ENCODE measurements around the gene ATOSA. TPM values are rescaled to one million over a fixed set of nuclear protein-coding genes. Genes with fewer than 3 reads are reported as not detected.

ATOSA gene
- total RNA-seq, 4 donors from 2014 or later = 32.6 to 105 (median 64.3) TPM

GRCh38 chr15:52672661-52673060 lies 6.5 kb downstream of the ATOSA start:
- TF ChIP-seq EP300 (IDR thresholded peaks at IDR 0.05) (no peak), POLR2AphosphoS5 (IDR thresholded peaks at IDR 0.05) (no peak), POLR2A (IDR thresholded peaks at IDR 0.05) (no peak), CTCF (IDR thresholded peaks at IDR 0.05) (no peak)
- peaks cover 0 to 82% of the 10 kb centered on the region in 2 donors for H3K36me3 ChIP-seq

GRCh38 chr15:52670087-52670486 lies 9.1 kb downstream of the ATOSA start:
- WGBS, 2 donors (ENCODE audit: low coverage in 1 of 2) = 71 to 81% methylated on average over 4 to 5 of the region's 5 CpGs
- H3K36me3 ChIP-seq = peaks cover 4 to 95% of the 10 kb centered on the region in 2 donors
- no peak for ATAC-seq

More at GRCh38 chr15:52672661-52673060, 6.5 kb downstream of the ATOSA start:
- ATAC-seq = no peak
- Histone ChIP-seq H3K4me1 (peaks cover 5 to 90% (median 12%) of the 10 kb centered on the region in 3 donors), H3K27me3 (no peaks in the 10 kb centered on the region), H3K27ac (no peak overlapping the region), H3K4me3 (no peak overlapping the region), H3K9me3 (no peaks in the 10 kb centered on the region)
- WGBS, 2 donors (ENCODE audit: low coverage in 1 of 2) = 90% methylated on average over 1 of the region's 1 CpG; no CpG with 5 or more reads in 1 of the 2 donors

GRCh38 chr15:52668133-52668532 lies 11.1 kb downstream of the ATOSA start:
- Histone ChIP-seq H3K4me3 (no peak overlapping the region), H3K36me3 (peaks cover 4 to 96% of the 10 kb centered on the region in 2 donors), H3K27me3 (no peaks in the 10 kb centered on the region), H3K27ac (no peak overlapping the region), H3K4me1 (peaks cover 0 to 67% (median 2%) of the 10 kb centered on the region in 3 donors), H3K9me3 (no peaks in the 10 kb centered on the region)
- TF ChIP-seq CTCF (IDR thresholded peaks at IDR 0.05) = no peak
- no peak for TF ChIP-seq POLR2A (IDR thresholded peaks at IDR 0.05)
- no peak for TF ChIP-seq POLR2AphosphoS5 (IDR thresholded peaks at IDR 0.05)
- TF ChIP-seq EP300 (IDR thresholded peaks at IDR 0.05) = no peak
- no peak for ATAC-seq
- 64 to 69% methylated on average over 4 of the region's 4 CpGs for WGBS, 2 donors (ENCODE audit: low coverage in 1 of 2)

More at GRCh38 chr15:52670087-52670486, 9.1 kb downstream of the ATOSA start:
- no peak overlapping the region for H3K27ac ChIP-seq
- H3K4me3 ChIP-seq = no peak overlapping the region
- no peak for TF ChIP-seq EP300 (IDR thresholded peaks at IDR 0.05)
- no peaks in the 10 kb centered on the region for H3K9me3 ChIP-seq
- no peaks in the 10 kb centered on the region for H3K27me3 ChIP-seq
- peaks cover 0 to 78% (median 2%) of the 10 kb centered on the region in 3 donors for H3K4me1 ChIP-seq

GRCh38 chr15:52667597-52667996 lies 11.6 kb downstream of the ATOSA start:
- ATAC-seq = no peak
- WGBS, 2 donors (ENCODE audit: low coverage in 1 of 2) = 81 to 86% methylated on average over 3 of the region's 3 CpGs
- Histone ChIP-seq H3K36me3 (peaks cover 4 to 96% of the 10 kb centered on the region in 2 donors), H3K4me3 (no peak overlapping the region), H3K27me3 (no peaks in the 10 kb centered on the region), H3K27ac (no peak overlapping the region), H3K9me3 (no peaks in the 10 kb centered on the region), H3K4me1 (peaks cover 0 to 62% (median 0%) of the 10 kb centered on the region in 3 donors)
- no peak for TF ChIP-seq CTCF (IDR thresholded peaks at IDR 0.05)
- no peak for TF ChIP-seq POLR2A (IDR thresholded peaks at IDR 0.05)
- TF ChIP-seq EP300 (IDR thresholded peaks at IDR 0.05) = no peak

GRCh38 chr15:52663536-52664294 lies 15.5 kb downstream of the ATOSA start:
- Histone ChIP-seq H3K4me3 (no peak overlapping the region), H3K4me1 (peaks cover 0 to 69% (median 0%) of the 10 kb centered on the region in 3 donors), H3K9me3 (no peaks in the 10 kb centered on the region), H3K27ac (no peak overlapping the region), H3K27me3 (no peaks in the 10 kb centered on the region), H3K36me3 (peaks cover 4 to 92% of the 10 kb centered on the region in 2 donors)
- 79 to 93% methylated on average over 2 to 3 of the region's 3 CpGs for WGBS, 2 donors (ENCODE audit: low coverage in 1 of 2)
- no peak for ATAC-seq
- TF ChIP-seq CTCF (IDR thresholded peaks at IDR 0.05) = no peak
- TF ChIP-seq POLR2AphosphoS5 (IDR thresholded peaks at IDR 0.05) = no peak
- no peak for TF ChIP-seq EP300 (IDR thresholded peaks at IDR 0.05)
- TF ChIP-seq POLR2A (IDR thresholded peaks at IDR 0.05) = no peak
